Right lobe of liver (tissue), 6 donors: ENCODE data around the gene PUM2. TPM values are rescaled to one million over a fixed set of nuclear protein-coding genes. Genes with fewer than 3 reads are reported as not detected.

Source experiments
- ATAC-seq, 4 donors: fragments of 200-7000 bp; cut with Tn5 transposase; one replicate each; pipeline ENCODE4 v1.9.1; 2020; ENCODE audit warnings: mild to moderate bottlenecking in 4 of 4, moderate library complexity in 4 of 4
- DNase-seq, 3 donors: peaks; one replicate each; pipeline ENCODE4 v3.0.0-alpha.2; 2020
- H3K27ac ChIP-seq, 3 donors: fragments of 200-600 bp; one replicate each; pipeline ENCODE4 v1.8.0; 2022
- H3K27me3 ChIP-seq, 2 donors: fragments of 200-600 bp; one replicate each; pipeline ENCODE4 v1.8.0; 2022
- H3K36me3 ChIP-seq, 4 donors: fragments of 200-600 bp; sonication (generic) in 1 of 4; one replicate each; pipeline versions ENCODE4 v1.5.1 to v1.8.0; 2017 to 2022; ENCODE audit warnings: control low read depth in 1 of 4
- H3K4me1 ChIP-seq, 4 donors: fragments of 200-600 bp; sonication (generic) in 1 of 4; one replicate each; pipeline versions ENCODE4 v1.5.1 to v1.8.0; 2017 to 2022; ENCODE audit warnings: control low read depth in 1 of 4
- H3K4me3 ChIP-seq, 3 donors: fragments of 200-600 bp; one replicate each; pipeline ENCODE4 v1.8.0; 2022
- H3K9me3 ChIP-seq, 4 donors: fragments of 200-600 bp; sonication (generic) in 1 of 4; one replicate each; pipeline versions ENCODE4 v1.5.1 to v1.8.0; 2017 to 2022; ENCODE audit warnings: control low read depth in 1 of 4
- POLR2A ChIP-seq: fragments of 450-650 bp; IDR thresholded peaks from one replicate; pipeline ENCODE4 v1.6.1; 2017; ENCODE audit warnings: antibody characterized with exemption, mild to moderate bottlenecking
- WGBS: methylation state at CpG from one replicate; pipeline ENCODE4 v1.1.6; 2018; ENCODE audit warnings: low coverage, low lambda C conversion rate; ENCODE audit not compliant: insufficient coverage; ENCODE audit errors: missing lambda C conversion rate; 5-methylcytosine and 5-hydroxymethylcytosine counted together
- intact Hi-C, 2 donors: fragments of 100-400 bp; cut with DNase I; formaldehyde crosslinking; loops; one replicate each; pipeline versions ENCODE4 v1.11.2 to v1.14.1; 2022
- total RNA-seq, 6 experiments: library from RNA; depleted of rRNA in 2 of 6; stranded (reverse); fragments of >200 nt in 2 of 6; fragmentation: NEBNext Ultra II Directional in 3 of 6; extraction: Animal tissue kit (Norgen Biotek cat#: 25700) in 3 of 6; gene quantifications; one replicate each; pipeline versions ENCODE4 v1.1.0 to v1.2.4, GENCODE V29; 2016 to 2023
- TF ChIP-seq, protein P1 (sequence below), 4 donors: fragments of 200-600 bp in 3 of 4; fragments of 450-650 bp in 1 of 4; IDR thresholded peaks; one replicate each; pipeline versions ENCODE4 v1.5.1 to v1.8.0; 2016 to 2022; ENCODE audit warnings: antibody characterized with exemption in 4 of 4, mild to moderate bottlenecking in 2 of 4
- donor health status: DM: no; HTN: yes; CAD: no.
- donor health status: DM: no; HTN: no; CAD: no.
- donor health status: DM: no; HTN: no; CAD: no.
- donor health status: DM: no; HTN: yes; CAD: no.
- donor health status: DM: no; HTN: yes; CAD: no.

PUM2 gene
- total RNA-seq, 6 experiments from 2014 or later, result 31.3 to 62.2 (median 51.5) TPM

DNA sequence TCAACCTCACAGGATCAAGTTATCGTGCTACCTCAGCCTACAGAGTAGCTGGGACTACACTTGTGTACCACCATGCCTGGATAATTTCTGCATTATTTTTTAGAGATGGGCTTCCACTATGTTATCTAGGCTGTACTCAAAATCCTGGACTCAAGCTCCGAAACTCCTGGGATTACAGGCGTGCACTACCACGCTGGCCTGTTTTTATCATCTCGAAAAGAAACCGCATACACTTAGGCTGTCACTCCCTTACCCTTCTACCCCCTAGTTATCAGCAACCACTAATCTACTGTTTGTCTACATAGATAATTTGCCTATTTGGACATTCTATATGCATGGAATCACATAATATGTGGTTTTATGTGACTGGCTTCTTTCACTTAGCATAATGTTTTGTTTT, 8.5 kb upstream of the PUM2 start:
- 99% methylated on average over 6 of the region's 6 CpGs for WGBS
- no peaks in the 10 kb centered on the region for H3K9me3 ChIP-seq
- no peaks in the 10 kb centered on the region for H3K27me3 ChIP-seq

DNA sequence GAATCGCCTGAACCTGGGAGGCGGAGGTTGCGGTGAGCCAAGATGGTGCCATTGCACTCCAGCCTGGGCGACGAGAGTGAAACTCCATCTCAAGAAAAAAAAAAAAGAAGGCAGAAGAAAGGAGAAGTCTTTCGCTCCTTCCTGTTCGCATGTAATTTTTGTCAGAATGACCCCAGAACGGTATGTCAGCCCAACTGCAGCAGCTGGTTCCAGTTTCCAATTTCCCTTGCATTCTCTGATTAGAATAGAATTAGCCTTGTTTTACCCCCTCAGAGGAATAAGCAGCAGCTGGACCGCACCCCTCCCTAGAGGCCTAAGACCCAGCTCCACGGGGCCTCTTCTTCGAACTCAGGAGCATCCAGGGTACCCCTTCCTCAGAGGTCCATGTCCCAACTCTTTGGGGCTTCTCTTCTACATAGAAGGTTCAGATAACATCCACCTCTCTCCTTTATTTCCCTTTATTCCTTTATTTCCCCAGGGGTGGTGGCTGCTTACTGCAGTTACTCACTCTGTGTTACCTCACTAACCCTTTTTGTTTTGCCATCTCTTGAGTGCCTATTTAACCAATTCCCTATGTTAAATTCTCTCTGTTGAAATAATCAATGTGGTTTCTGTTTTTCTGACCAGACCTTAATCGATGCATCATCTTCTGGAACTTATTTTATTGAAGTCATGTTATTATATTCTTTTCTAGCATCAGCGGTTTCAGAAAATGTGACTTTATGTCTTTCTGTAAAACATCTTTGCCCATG, 7.2 kb upstream of the PUM2 start:
- H3K4me1 ChIP-seq, result peaks cover 0 to 7% (median 5%) of the 10 kb centered on the region in 4 donors
- TF ChIP-seq, protein P1, sequence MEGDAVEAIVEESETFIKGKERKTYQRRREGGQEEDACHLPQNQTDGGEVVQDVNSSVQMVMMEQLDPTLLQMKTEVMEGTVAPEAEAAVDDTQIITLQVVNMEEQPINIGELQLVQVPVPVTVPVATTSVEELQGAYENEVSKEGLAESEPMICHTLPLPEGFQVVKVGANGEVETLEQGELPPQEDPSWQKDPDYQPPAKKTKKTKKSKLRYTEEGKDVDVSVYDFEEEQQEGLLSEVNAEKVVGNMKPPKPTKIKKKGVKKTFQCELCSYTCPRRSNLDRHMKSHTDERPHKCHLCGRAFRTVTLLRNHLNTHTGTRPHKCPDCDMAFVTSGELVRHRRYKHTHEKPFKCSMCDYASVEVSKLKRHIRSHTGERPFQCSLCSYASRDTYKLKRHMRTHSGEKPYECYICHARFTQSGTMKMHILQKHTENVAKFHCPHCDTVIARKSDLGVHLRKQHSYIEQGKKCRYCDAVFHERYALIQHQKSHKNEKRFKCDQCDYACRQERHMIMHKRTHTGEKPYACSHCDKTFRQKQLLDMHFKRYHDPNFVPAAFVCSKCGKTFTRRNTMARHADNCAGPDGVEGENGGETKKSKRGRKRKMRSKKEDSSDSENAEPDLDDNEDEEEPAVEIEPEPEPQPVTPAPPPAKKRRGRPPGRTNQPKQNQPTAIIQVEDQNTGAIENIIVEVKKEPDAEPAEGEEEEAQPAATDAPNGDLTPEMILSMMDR (IDR thresholded peaks at IDR 0.05), result no peak
- no peak for TF ChIP-seq POLR2A
- no peaks in the 10 kb centered on the region for H3K9me3 ChIP-seq
- H3K27ac ChIP-seq, result no peak overlapping the region
- peak in 1 of 4 donors; percentile 31 for ATAC-seq
- intact Hi-C loops, result no loop called here
- WGBS, result 76% methylated on average over 11 of the region's 13 CpGs
- no peaks in the 10 kb centered on the region for H3K27me3 ChIP-seq
- H3K4me3 ChIP-seq, result no peak overlapping the region
- no peak for DNase-seq
- H3K36me3 ChIP-seq, result no peaks in the 10 kb centered on the region

More for the DNA sequence above, 8.5 kb upstream of the PUM2 start:
- no peak for TF ChIP-seq POLR2A
- TF ChIP-seq, protein P1 (IDR thresholded peaks at IDR 0.05), result no peak
- DNase-seq (no peak), ATAC-seq (no peak)
- no peaks in the 10 kb centered on the region for H3K36me3 ChIP-seq
- H3K4me3 ChIP-seq, result no peak overlapping the region
- intact Hi-C loops, result no loop called here
- H3K4me1 ChIP-seq, result peaks cover 0 to 7% (median 4%) of the 10 kb centered on the region in 4 donors
- no peak overlapping the region for H3K27ac ChIP-seq

DNA sequence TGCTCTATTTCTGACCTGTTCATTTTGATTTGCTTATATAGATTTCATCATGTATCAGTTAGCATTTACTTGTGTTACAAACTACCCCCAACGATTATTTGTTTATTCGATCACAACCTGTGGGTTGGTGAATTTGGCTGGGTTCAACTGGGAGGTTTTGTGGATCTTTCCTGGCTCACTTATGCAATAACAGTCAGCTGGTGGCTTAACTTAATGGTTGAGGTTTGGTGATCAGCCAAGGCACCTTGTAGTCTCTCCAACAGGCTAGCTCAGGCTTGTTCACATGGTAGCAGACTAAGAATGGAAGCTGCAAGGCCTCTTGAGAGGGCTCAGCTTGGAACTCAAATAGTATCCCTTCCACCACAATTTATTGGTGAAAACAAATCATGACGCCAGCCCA, 5.4 kb upstream of the PUM2 start:
- TF ChIP-seq, protein P1 (IDR thresholded peaks at IDR 0.05), result no peak
- TF ChIP-seq POLR2A, result no peak
- Histone ChIP-seq H3K4me1 (peaks cover 0 to 18% (median 7%) of the 10 kb centered on the region in 4 donors), H3K27me3 (no peaks in the 10 kb centered on the region), H3K27ac (peak overlapping the region in 2 of 3 donors; percentile 16 to 31), H3K36me3 (no peaks in the 10 kb centered on the region), H3K9me3 (no peaks in the 10 kb centered on the region), H3K4me3 (no peak overlapping the region)
- intact Hi-C loops, result no loop called here
- DNase-seq (peak; percentile 30 to 87 (median 56)), ATAC-seq (peak; percentile 64 to 82 (median 71))
- 16% methylated on average over 3 of the region's 3 CpGs for WGBS

DNA sequence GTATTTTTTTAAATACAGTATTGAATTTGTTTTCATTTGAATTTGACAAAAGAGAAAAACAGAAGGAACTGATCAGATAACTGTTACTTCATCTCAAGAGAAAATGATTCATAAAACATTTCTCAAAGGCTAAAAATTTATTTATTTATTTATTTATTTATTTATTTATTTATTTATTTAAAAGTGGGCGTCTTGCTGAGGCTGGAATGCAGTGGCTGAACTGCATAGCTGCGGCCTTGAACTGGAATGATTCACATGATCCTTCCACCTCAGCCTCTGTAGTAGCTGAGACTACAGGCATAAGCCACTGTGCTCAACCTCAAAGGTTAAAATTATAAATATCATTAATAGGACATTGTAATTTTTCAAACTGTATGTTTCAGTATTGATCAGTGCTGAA, 4.5 kb upstream of the PUM2 start:
- Histone ChIP-seq H3K4me3 (no peak overlapping the region), H3K36me3 (no peaks in the 10 kb centered on the region), H3K9me3 (no peaks in the 10 kb centered on the region), H3K27me3 (no peaks in the 10 kb centered on the region), H3K4me1 (peaks cover 0 to 18% (median 7%) of the 10 kb centered on the region in 4 donors), H3K27ac (no peak overlapping the region)
- ATAC-seq, result no peak
- intact Hi-C loops, result no loop called here
- WGBS, result 69% methylated on average over 2 of the region's 2 CpGs
- TF ChIP-seq POLR2A, result no peak
- TF ChIP-seq, protein P1 (IDR thresholded peaks at IDR 0.05), result no peak
- DNase-seq, result no peak
